Measurements from ENCODE around the gene WNK2.

DNA sequence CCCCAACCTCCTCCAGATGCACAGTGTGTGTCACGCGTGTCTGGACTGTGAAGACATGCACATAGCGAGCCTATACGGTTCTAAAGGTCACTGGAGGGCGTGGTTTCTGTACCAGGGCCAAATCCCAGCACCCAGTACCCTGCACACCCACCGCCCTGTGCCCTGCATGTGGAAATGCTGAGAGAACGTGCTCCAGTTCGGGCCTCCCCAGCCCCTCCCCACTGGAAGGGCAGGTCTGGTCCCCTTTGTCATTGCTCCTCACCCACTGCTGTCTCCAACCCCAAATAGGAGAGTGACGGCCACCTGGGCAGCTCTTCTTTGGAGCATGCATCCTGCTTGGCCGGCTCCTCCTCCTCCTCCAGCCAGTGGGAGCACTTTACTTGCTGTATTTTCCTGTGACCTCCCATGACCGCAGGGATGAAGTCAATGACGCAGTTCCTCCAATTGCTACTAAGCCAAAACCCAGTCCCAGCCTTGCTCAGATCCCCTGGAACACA, 116.7 kb downstream of the WNK2 start:
- TF ChIP-seq, protein P1, sequence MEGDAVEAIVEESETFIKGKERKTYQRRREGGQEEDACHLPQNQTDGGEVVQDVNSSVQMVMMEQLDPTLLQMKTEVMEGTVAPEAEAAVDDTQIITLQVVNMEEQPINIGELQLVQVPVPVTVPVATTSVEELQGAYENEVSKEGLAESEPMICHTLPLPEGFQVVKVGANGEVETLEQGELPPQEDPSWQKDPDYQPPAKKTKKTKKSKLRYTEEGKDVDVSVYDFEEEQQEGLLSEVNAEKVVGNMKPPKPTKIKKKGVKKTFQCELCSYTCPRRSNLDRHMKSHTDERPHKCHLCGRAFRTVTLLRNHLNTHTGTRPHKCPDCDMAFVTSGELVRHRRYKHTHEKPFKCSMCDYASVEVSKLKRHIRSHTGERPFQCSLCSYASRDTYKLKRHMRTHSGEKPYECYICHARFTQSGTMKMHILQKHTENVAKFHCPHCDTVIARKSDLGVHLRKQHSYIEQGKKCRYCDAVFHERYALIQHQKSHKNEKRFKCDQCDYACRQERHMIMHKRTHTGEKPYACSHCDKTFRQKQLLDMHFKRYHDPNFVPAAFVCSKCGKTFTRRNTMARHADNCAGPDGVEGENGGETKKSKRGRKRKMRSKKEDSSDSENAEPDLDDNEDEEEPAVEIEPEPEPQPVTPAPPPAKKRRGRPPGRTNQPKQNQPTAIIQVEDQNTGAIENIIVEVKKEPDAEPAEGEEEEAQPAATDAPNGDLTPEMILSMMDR (IDR thresholded peaks at IDR 0.05) = no peak
- TF ChIP-seq EZH2 (IDR thresholded peaks at IDR 0.05) (no peak), EZH2phosphoT487 (IDR thresholded peaks at IDR 0.05) (no peak)

Data from neural progenitor cell (in vitro differentiated cells).